ENCODE data around the gene TASP1. TPM values are rescaled to one million over a fixed set of nuclear protein-coding genes. Genes with fewer than 3 reads are reported as not detected.

The TASP1 gene
- total RNA-seq, 2 experiments from 2014 or later, result 10.7 to 11.3 TPM

DNA sequence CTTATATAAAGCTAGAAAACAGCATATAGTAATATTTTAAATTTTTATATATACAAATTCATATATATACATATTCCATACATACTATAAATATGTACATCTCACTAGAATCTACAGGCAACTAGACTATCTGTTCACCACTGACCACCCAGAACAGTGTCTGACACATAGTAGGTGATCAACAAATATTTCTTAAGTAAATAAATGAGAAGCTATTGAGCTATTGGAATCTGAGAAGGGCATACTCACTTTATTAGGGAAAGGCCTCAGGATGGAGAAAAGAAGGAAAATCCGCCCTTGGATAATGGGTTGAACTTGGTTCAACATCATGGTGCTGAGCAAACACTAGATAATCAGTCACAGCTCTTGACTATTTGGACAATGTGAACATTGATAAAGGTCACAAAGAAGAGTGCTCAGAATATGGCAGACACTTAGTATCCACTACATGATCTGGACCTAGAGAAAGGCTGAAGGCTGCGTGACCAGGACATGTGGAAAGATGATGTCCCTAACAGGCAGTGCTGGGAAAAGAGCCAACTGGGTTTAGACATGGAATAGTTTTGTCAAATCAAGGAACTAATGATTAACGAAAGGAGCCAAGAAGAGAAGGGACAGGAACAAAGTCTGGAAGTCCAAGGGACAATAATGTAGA lies 186.1 kb downstream of the TASP1 start:
- Histone ChIP-seq H3K36me3 (ENCODE audit: insufficient read depth, low read length) (no peaks in the 10 kb centered on the region), H3K4me1 (ENCODE audit: insufficient read depth, low read length) (no peaks in the 10 kb centered on the region), H3K9me3 (ENCODE audit: control insufficient read depth in 1 of 2, insufficient read depth in 1 of 2, low read length in 2 of 2) (no peaks in the 10 kb centered on the region), H3K27ac (ENCODE audit: low read depth in 1 of 2, low read length in 2 of 2) (no peak overlapping the region), H3K27me3 (ENCODE audit: control insufficient read depth in 1 of 2, insufficient read depth in 2 of 2, low read length in 2 of 2) (no peaks in the 10 kb centered on the region), H3K4me3 (ENCODE audit: low read length) (no peak overlapping the region)
- ATAC-seq (ENCODE audit: poor library complexity) (no peak), DNase-seq (no peak)
- intact Hi-C loops (cut with DNase I, micrococcal nuclease), result no loop called here
- CTCF ChIA-PET, result no interaction called here
- POLR2A ChIA-PET, result no interaction called here
- Mint-ChIP-seq H3K27ac (no peak overlapping the region), H3K36me3 (ENCODE audit: low read depth) (peaks cover 40% of the 10 kb centered on the region), H3K4me1 (ENCODE audit: low read depth) (no peaks in the 10 kb centered on the region), H3K4me3 (no peak overlapping the region), H3K9me3 (no peaks in the 10 kb centered on the region), H3K27me3 (no peaks in the 10 kb centered on the region)
- no peak for TF ChIP-seq CTCF (IDR thresholded peaks at IDR 0.05)

- H3K36me3 Mint-ChIP-seq (ENCODE audit: low read depth), result peaks cover 41% of the 10 kb centered on the region
- Histone ChIP-seq H3K36me3 (ENCODE audit: insufficient read depth, low read length) (no peaks in the 10 kb centered on the region), H3K4me3 (ENCODE audit: low read length) (no peak overlapping the region), H3K27ac (ENCODE audit: low read depth in 1 of 2, low read length in 2 of 2) (no peak overlapping the region), H3K4me1 (ENCODE audit: insufficient read depth, low read length) (no peaks in the 10 kb centered on the region), H3K27me3 (ENCODE audit: control insufficient read depth in 1 of 2, insufficient read depth in 2 of 2, low read length in 2 of 2) (no peaks in the 10 kb centered on the region), H3K9me3 (ENCODE audit: control insufficient read depth in 1 of 2, insufficient read depth in 1 of 2, low read length in 2 of 2) (no peaks in the 10 kb centered on the region)
- ATAC-seq (ENCODE audit: poor library complexity) (no peak), DNase-seq (no peak)
- ChIA-PET CTCF (no interaction called here), POLR2A (no interaction called here)
- H3K27me3 Mint-ChIP-seq, result no peaks in the 10 kb centered on the region
- H3K4me1 Mint-ChIP-seq (ENCODE audit: low read depth), result no peaks in the 10 kb centered on the region
- H3K9me3 Mint-ChIP-seq, result no peaks in the 10 kb centered on the region
- no peak overlapping the region for H3K27ac Mint-ChIP-seq
- H3K4me3 Mint-ChIP-seq, result no peak overlapping the region
- TF ChIP-seq CTCF (IDR thresholded peaks at IDR 0.05), result no peak
- intact Hi-C loops (cut with DNase I, micrococcal nuclease), result no loop called here
Observed at GRCh38 chr20:13449868-13450434, 188.8 kb downstream of the TASP1 start.

GRCh38 chr20:13447385-13448180 lies 191.1 kb downstream of the TASP1 start:
- no peaks in the 10 kb centered on the region for H3K27me3 Mint-ChIP-seq
- Histone ChIP-seq H3K4me1 (ENCODE audit: insufficient read depth, low read length) (no peaks in the 10 kb centered on the region), H3K27me3 (ENCODE audit: control insufficient read depth in 1 of 2, insufficient read depth in 2 of 2, low read length in 2 of 2) (no peaks in the 10 kb centered on the region), H3K27ac (ENCODE audit: low read depth in 1 of 2, low read length in 2 of 2) (no peak overlapping the region), H3K36me3 (ENCODE audit: insufficient read depth, low read length) (no peaks in the 10 kb centered on the region), H3K4me3 (ENCODE audit: low read length) (no peak overlapping the region), H3K9me3 (ENCODE audit: control insufficient read depth in 1 of 2, insufficient read depth in 1 of 2, low read length in 2 of 2) (no peaks in the 10 kb centered on the region)
- ATAC-seq (ENCODE audit: poor library complexity) (no peak), DNase-seq (no peak)
- intact Hi-C loops (cut with DNase I, micrococcal nuclease), result no loop called here
- no peak overlapping the region for H3K27ac Mint-ChIP-seq
- CTCF ChIA-PET, result no interaction called here
- no peak for TF ChIP-seq CTCF (IDR thresholded peaks at IDR 0.05)
- POLR2A ChIA-PET, result no interaction called here
- no peaks in the 10 kb centered on the region for H3K9me3 Mint-ChIP-seq
- H3K4me1 Mint-ChIP-seq (ENCODE audit: low read depth), result no peaks in the 10 kb centered on the region
- H3K4me3 Mint-ChIP-seq, result no peak overlapping the region
- peaks cover 36% of the 10 kb centered on the region for H3K36me3 Mint-ChIP-seq (ENCODE audit: low read depth)
